Fibroblast of lung (primary cell): ENCODE results near the gene SLC25A3. TPM values are rescaled to one million over a fixed set of nuclear protein-coding genes. Genes with fewer than 3 reads are reported as not detected.
"Not testable (repeated sequence)": the region's sequence is repeated elsewhere in the genome, so short reads cannot be mapped to it uniquely, and the experiment has no call there.

ENCODE experiments used
- DNase-seq, 2 donors: peaks; one replicate each; pipeline versions ENCODE4 v3.0.0 to v3.0.0-alpha.2; 2010; ENCODE audit warnings: low read depth in 2 of 2
- H2AFZ ChIP-seq: 2 replicates; pipeline ENCODE4 v1.5.1; 2012; ENCODE audit warnings: low read length, control low read depth, inconsistent platforms
- H3K27ac ChIP-seq: 2 replicates; pipeline ENCODE4 v1.5.1; 2011; ENCODE audit warnings: low read length, control low read depth; ENCODE audit not compliant: insufficient read depth
- H3K27me3 ChIP-seq: 2 replicates; pipeline ENCODE4 v1.5.1; 2011; ENCODE audit warnings: mild to moderate bottlenecking, low read length; ENCODE audit not compliant: control insufficient read depth, insufficient read depth
- H3K36me3 ChIP-seq: 2 replicates; pipeline ENCODE4 v1.5.1; 2011; ENCODE audit warnings: low read length; ENCODE audit not compliant: control insufficient read depth, insufficient read depth
- H3K4me1 ChIP-seq: 2 replicates; pipeline ENCODE4 v1.5.1; 2011; ENCODE audit warnings: low read length; ENCODE audit not compliant: control insufficient read depth, insufficient read depth; ENCODE audit errors: extremely low read depth
- H3K4me2 ChIP-seq: 2 replicates; pipeline ENCODE4 v1.5.1; 2011; ENCODE audit warnings: low read length, control low read depth; ENCODE audit not compliant: insufficient read depth; ENCODE audit errors: extremely low read depth
- H3K4me3 ChIP-seq, 4 experiments: fragments of 200-600 bp in 1 of 4; sonication (generic) in 1 of 4; replicated peaks in 1 of 4; 2 replicates each; pipeline ENCODE4 v1.5.1; 2011 to 2016; ENCODE audit warnings: low read length in 4 of 4, low read depth in 3 of 4, mild to moderate bottlenecking in 3 of 4, control low read depth in 2 of 4, inconsistent platforms in 1 of 4, mixed read lengths in 1 of 4; ENCODE audit not compliant: insufficient read depth in 1 of 4; ENCODE audit errors: control extremely low read depth in 1 of 4
- H3K79me2 ChIP-seq: 2 replicates; pipeline ENCODE4 v1.5.1; 2012; ENCODE audit warnings: mild to moderate bottlenecking, low read length, inconsistent platforms; ENCODE audit not compliant: control insufficient read depth, insufficient read depth
- H3K9ac ChIP-seq: 2 replicates; pipeline ENCODE4 v1.5.1; 2011; ENCODE audit warnings: mild to moderate bottlenecking, low read length, control low read depth; ENCODE audit not compliant: insufficient read depth
- H3K9me3 ChIP-seq: 2 replicates; pipeline ENCODE4 v1.5.1; 2012; ENCODE audit warnings: low read depth, low read length; ENCODE audit not compliant: control insufficient read depth, insufficient read depth
- H4K20me1 ChIP-seq: 2 replicates; pipeline ENCODE4 v1.5.1; 2011; ENCODE audit warnings: low read length; ENCODE audit not compliant: control insufficient read depth, insufficient read depth; ENCODE audit errors: extremely low read depth
- CTCF ChIP-seq, 2 donors: IDR thresholded peaks in 1 of 2; conservative IDR thresholded peaks in 1 of 2; 1 replicate in 1 of 2; 2 replicates in 1 of 2; pipeline ENCODE4 v1.5.1; 2011 to 2012; ENCODE audit warnings: low read length in 2 of 2, control low read depth in 1 of 2, inconsistent platforms in 1 of 2, low read depth in 1 of 2, mild to moderate bottlenecking in 1 of 2
- EZH2 ChIP-seq: IDR thresholded peaks from 2 replicates; pipeline ENCODE4 v1.5.1; 2012; ENCODE audit warnings: low read length, control low read depth, mild to moderate bottlenecking; ENCODE audit errors: missing control alignments
- polyA plus RNA-seq, 2 donors: library from polyadenylated mRNA; depleted of rRNA in 1 of 2; stranded (reverse) in 1 of 2; unstranded in 1 of 2; fragments of >200 nt; gene quantifications; 2 replicates each; pipeline ENCODE4 v1.2.1, GENCODE V29; 2011 to 2012; ENCODE audit warnings: missing spikeins in 1 of 2
- total RNA-seq: library from RNA; depleted of rRNA; stranded (reverse); fragments of >200 nt; gene quantifications from 2 replicates; pipeline ENCODE4 v1.2.1, GENCODE V29; 2014

SLC25A3 gene
- total and polyA plus RNA-seq, 2 donors (not counting 1 experiment from before 2014, with no cell fraction given): 541 to 1,157 TPM

- Histone ChIP-seq H3K27ac (no peak overlapping the region), H2AFZ (no peak overlapping the region), H3K79me2 (no peaks in the 10 kb centered on the region), H3K9me3 (no peaks in the 10 kb centered on the region), H3K9ac (no peak overlapping the region), H4K20me1 (no peaks in the 10 kb centered on the region), H3K4me1 (no peaks in the 10 kb centered on the region), H3K4me2 (no peak overlapping the region), H3K36me3 (no peaks in the 10 kb centered on the region), H3K27me3 (no peaks in the 10 kb centered on the region), H3K4me3 (no peak overlapping the region)
- no peak for DNase-seq
- TF ChIP-seq EZH2 (no peak), CTCF (conservative IDR thresholded peaks at IDR 0.05 in 1 of 2, IDR thresholded peaks at IDR 0.05 in 1 of 2; ENCODE audit: low read depth in 1 of 2, low read length in 2 of 2) (no peak)
These were observed 19.4 kb upstream of the SLC25A3 start for GRCh38 chr12:98574110-98574509.

GRCh38 chr12:98575013-98575412 is 18.5 kb upstream of the SLC25A3 start:
- H3K79me2 ChIP-seq: no peaks in the 10 kb centered on the region
- TF ChIP-seq EZH2: no peak
- no peak for TF ChIP-seq CTCF (conservative IDR thresholded peaks at IDR 0.05 in 1 of 2, IDR thresholded peaks at IDR 0.05 in 1 of 2; ENCODE audit: low read depth in 1 of 2, low read length in 2 of 2)
- no peaks in the 10 kb centered on the region for H3K36me3 ChIP-seq
- H3K4me1 ChIP-seq: no peaks in the 10 kb centered on the region
- H3K9ac ChIP-seq: no peak overlapping the region
- no peak overlapping the region for H2AFZ ChIP-seq
- H3K4me2 ChIP-seq: no peak overlapping the region
- H3K4me3 ChIP-seq: no peak overlapping the region
- DNase-seq: no peak
- H4K20me1 ChIP-seq: no peaks in the 10 kb centered on the region
- no peaks in the 10 kb centered on the region for H3K27me3 ChIP-seq
- H3K27ac ChIP-seq: no peak overlapping the region
- no peaks in the 10 kb centered on the region for H3K9me3 ChIP-seq

- H3K9ac ChIP-seq, DNase-seq, H4K20me1 ChIP-seq, H3K4me2 ChIP-seq, H3K27ac ChIP-seq, H3K27me3 ChIP-seq, H3K4me1 ChIP-seq, H3K36me3 ChIP-seq, H3K9me3 ChIP-seq, H3K79me2 ChIP-seq, H3K4me3 ChIP-seq, H2AFZ ChIP-seq: not testable (repeated sequence)
These were observed 16.7 kb upstream of the SLC25A3 start for GRCh38 chr12:98576795-98577194.
